T47D (cell line): Measurements from ENCODE around the gene FUT1.
A peak's percentile ranks its signal among the peaks of the same experiment; 100 is the strongest.
"Not testable (repeated sequence)": the region's sequence is repeated elsewhere in the genome, so short reads cannot be mapped to it uniquely, and the experiment has no call there.

Experiments
- DNase-seq, 2 experiments: peaks; one replicate each; pipeline versions ENCODE4 v3.0.0 to v3.0.0-alpha.2; 2011 to 2012; ENCODE audit warnings: low read depth in 1 of 2, low spot score in 1 of 2
- JUND ChIP-seq: IDR thresholded peaks from 2 replicates; pipeline ENCODE4 v1.6.1; 2012; ENCODE audit warnings: low read depth
- in situ Hi-C: cut with HindIII; loops from 2 replicates; pipeline ENCODE4 v1.10.0; 2016; ENCODE audit warnings: low sequenced_read_pairs, low pct_unique_long_range_greater_than_20kb

FUT1 gene

DNA sequence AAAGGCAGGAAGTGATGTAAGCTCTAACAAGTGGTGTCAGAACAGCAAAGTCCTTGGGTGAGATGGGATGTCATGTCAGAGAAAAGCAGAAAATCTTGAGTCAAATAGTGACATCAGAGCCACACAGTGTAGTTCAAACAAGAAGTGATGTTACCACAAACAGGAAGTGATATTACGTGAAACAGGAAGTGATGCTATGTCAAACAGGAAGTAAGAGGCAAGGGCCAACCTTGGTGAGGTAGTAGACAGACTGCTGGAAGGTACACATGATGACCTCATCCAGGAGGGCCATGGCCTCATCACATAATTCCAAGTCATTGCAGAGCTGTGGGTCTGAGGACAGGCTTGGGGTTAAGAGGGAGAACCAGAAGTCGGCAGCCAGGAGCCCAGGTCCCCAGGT is 25.9 kb downstream of the FUT1 start:
- DNase-seq, result no peak
- in situ Hi-C loops, result no loop called here
- TF ChIP-seq JUND, result no peak

DNA sequence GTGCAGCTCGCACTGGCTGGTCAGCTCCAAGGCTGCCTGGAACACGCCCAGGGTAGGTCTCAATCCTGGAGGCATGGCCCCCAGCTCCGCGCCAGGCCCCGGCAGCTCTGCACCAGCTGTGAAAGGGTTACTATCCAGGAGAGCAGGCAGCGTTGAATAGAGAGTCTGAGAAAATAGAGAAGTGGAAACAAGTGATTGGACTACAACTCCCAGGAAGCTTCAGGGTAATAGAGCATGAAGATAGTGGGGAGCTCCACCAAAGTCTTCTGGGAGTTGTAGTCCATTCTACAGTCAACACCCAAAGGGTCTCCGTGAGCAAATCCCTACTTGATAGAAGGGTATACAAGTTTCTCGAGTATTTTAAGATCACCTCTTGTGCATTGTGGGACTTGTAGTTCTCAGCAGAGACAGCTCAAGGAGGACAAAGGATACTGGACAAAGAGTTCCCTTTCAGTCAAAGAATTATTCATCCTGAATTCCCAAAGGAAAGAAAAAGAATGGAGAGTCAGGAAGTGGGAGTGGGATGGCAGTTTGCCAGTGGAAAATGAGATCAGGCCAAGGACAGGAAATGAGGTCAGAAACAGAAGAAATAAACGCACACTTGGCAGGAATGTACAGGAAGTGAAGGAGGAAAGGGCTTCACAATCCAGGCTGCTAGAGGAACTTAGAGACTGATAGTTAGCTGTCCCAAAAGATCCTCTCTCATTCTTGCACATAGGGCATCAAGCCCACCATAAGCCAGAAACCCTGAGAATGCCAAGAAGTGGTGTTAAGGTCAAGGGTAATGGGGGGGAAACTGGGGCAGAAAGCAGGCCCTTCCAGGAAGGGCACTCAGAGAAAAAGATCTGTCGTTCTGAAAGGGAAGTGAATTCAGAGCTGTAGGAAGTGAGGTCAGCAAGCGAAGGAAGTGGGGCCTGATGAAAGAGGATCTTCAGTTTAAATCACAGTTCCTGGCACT is 27.4 kb downstream of the FUT1 start:
- TF ChIP-seq JUND, result no peak
- in situ Hi-C loops, result no loop called here
- peak; percentile 53 to 63 for DNase-seq

DNA sequence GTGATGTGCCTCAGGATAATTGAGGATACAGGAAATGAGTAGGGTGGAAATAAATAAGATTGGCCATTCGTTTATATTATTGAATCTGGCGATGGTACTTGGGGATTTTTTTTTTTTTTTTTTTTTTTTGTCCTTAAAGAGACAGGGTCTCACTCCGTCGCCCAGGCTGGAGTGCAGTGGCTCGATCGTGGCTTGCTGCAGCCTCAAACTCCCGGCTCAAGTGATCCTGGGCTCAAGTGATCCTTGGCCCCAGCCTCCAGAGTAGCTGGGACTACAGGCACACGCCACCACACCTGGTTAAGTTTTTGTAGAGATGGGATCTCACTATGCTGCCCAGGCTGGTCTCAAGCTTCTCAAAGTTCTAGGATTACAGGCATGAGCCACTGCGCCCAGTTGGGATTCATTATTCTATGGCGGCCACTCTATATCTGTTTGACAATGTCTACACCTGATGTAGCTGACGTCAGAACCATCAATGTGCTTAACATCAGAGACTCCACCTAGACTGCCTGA is 30.2 kb downstream of the FUT1 start:
- no peak for TF ChIP-seq JUND
- no peak for DNase-seq
- in situ Hi-C loops, result no loop called here

DNA sequence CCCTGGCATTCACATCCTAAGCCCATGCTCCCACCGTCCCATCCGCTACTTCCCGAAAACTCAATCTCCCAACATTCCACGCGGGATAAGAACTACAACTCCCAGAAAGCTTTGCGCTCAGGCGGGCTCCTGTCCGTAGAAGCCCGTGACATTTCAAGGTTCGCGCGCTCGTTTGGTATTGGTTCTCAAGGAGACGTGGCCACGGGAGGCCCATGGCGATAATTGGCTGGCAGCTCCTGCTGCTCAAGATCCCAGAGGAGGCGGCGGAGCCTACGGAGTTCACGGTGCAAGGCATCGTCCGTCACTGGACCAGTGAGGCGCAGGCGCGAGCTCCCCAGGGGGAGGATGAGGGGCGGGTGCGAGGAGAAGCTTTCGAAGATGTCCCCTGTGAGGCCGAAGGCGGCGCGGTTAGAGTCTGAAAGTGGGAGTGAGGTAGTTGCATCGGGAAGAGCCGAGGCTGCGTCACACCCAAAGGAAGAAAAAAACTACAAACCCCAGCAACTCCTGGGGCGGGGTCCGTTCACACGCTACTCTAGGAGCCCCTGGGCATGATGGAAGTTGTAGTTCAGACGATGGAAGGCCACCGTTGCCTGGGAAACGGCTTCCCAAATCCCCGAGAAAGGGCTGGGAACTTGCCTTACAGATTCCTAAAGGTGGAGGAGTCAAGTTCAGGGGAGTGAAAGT is 31.7 kb downstream of the FUT1 start:
- in situ Hi-C loops, result no loop called here
- TF ChIP-seq JUND, result no peak
- peak; percentile 96 to 98 for DNase-seq

DNA sequence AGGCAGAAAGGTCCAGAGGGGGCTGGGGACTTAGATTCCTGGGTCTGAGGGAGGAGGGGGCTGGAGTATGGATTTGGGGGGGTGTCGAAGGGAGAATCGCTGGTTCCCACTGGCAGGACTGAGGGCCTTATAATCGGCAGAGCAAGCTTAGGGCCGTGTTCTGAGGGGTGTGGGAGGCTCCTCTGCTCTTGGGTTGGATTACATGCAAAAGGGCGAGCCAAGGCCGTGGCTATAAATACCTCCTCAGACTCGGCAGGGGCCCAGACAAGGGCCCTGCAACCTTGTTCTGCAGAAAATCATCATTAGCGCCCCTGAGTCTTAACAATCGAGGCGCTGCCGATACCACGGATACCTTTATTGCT is 32.2 kb downstream of the FUT1 start:
- TF ChIP-seq JUND, result no peak
- in situ Hi-C loops, result no loop called here
- no peak for DNase-seq

DNA sequence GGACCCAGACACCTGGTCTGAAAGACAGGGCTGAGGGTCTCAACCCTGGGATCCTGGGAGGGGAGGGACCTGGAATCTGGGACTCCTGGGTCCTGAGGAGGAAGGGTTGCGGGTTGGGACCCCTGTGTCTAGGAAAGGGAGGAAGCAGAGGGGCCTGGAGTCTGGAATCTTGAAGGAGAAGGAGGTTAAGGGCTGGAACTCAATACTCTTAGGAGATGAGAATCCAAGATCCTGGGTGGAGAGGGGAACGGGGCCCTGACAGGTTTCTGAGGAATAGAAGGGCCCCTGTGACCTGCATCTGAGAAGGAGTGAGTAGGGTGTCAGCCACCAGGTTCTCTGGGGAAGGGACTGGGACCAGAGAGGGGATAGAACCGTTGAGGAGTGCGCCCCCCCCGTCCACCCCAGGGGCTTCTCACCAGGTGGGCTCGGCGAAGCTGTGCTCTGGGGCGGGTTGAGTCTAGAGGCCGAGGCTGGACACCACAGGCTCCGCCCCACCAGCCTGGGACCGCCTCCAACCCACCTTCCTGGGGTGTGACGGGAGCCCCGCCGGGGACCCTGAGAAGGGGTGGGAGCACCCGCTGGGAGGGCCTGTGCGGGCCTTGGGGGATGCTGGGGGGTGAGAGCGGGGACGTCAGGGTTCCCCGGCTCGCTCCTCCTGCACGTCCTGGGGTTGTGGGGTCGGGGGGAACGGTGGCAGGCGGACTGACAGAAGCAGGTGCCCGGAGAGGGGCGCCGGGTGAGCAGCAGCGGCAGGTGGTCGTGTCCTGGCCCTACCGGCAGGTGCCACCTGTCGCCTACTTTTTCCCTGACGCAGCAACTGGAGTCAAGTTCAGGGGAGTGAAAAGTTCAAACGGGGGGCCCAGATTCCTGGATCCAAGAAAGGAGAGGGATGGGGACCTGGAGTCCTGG is 32.9 kb downstream of the FUT1 start, which contains the start of gene MAMSTR:
TSS of gene MAMSTR (minus strand) at position 463 of the 909 bp plus-strand sequence. CDS start 694 bp downstream, outside the sequence.
- no peak for TF ChIP-seq JUND
- no peak for DNase-seq
- in situ Hi-C loops, result no loop called here

DNA sequence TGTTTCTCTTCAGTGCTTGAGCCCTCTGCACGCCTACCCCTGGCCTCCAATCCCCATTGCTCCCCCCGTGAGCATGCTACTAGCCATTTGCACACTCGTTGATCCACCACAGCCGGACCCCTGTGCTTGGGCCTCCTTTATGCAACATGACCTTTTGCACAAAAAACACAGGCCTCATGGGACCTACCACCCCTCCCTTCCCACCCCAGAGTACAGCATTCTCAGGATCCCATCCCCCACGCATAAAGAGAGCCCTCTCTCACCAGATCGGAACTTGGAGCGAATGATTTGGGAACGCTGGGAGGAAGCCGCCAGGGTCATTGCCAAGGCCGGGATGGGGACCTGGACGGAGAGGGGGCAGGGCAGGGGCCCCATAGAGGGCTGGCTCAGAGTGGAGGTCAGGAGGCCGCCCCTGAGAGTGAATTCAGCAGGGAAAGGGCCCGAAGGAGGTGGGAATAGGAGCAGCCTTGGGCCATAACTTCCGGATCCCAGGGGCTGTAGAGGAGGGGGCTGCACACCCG is 33.7 kb downstream of the FUT1 start:
- in situ Hi-C loops, result no loop called here
- no peak for DNase-seq
- TF ChIP-seq JUND, result no peak

DNA sequence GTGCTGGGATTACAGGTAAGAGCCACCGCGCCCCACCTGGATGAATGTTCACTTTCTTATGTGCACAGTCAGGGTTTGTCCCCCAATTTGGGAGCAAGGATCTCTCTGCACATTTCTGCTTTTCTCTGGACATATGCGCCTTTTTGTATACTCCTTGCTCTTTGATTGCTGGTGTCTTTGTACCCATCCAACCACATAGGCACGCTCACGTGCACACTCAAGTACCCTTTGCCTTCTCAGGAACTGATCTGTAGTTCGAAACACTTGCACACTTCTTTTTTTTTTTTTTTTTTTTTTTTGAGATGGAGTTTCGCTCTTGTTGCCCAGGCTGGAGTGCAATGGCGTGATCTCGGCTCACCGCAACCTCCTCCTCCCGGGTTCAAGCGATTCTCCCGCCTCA is 34.3 kb downstream of the FUT1 start:
- in situ Hi-C loops, DNase-seq: not testable (repeated sequence)

DNA sequence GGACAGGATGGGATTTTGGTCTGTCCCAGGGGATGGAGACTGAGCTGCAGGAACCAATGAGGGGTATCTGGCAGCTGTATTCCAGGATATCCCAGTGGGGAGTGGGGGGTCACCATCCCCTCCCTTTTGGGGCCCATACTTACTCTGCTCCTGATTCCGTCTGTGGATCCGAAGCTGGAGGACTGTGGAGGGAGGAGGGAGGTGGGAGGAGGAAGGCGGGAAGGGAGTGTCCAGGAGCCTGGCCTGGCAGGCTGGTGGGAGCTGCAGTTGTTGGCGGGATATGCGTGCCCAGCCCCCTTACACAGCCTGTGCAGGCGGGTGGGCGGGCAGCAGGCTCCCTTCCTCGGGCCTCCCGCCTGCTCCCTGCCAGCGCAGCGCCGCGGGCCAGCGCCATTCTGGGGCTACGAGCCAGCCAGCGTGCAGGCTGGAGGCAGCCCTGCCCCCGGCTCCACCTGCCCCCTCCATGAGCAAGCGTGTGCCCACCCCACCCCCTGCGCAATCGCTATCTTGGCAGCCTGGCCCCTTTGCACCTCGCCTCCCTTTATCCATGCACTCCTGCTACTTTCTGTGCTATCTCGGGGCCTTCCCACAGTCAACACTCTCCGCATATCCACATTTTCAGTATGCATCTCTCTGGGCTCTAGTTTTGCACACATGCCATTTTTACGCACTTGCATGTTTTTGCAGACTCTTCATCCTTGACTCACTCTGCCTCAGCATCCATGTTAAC is 35.7 kb downstream of the FUT1 start:
- TF ChIP-seq JUND, result no peak
- in situ Hi-C loops, result no loop called here
- no peak for DNase-seq

DNA sequence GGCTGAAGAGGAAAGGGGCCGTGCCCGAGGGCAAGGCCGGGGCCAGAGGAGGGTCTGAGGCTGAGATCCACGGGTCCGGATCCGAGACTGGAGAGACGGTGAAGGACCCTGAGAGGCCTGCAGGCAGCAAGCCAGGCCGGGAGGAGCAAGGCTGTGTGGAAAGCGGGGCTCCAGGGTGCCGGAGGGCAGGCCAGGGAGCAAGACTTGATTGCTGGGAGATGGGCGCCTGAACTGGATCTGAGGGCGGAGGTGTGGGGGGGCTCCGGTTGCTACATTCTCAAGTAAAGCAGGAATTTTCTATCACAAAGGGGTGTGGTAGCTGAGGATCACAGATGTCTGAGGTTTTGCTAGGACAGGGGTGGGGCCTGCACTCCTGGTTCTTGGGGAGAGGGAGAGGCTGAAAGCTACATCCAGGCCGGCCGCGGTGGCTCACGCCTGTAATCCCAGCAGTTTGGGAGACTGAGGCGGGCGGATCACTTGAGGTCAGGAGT is 36.7 kb downstream of the FUT1 start:
- in situ Hi-C loops, result no loop called here
- TF ChIP-seq JUND, result no peak

DNA sequence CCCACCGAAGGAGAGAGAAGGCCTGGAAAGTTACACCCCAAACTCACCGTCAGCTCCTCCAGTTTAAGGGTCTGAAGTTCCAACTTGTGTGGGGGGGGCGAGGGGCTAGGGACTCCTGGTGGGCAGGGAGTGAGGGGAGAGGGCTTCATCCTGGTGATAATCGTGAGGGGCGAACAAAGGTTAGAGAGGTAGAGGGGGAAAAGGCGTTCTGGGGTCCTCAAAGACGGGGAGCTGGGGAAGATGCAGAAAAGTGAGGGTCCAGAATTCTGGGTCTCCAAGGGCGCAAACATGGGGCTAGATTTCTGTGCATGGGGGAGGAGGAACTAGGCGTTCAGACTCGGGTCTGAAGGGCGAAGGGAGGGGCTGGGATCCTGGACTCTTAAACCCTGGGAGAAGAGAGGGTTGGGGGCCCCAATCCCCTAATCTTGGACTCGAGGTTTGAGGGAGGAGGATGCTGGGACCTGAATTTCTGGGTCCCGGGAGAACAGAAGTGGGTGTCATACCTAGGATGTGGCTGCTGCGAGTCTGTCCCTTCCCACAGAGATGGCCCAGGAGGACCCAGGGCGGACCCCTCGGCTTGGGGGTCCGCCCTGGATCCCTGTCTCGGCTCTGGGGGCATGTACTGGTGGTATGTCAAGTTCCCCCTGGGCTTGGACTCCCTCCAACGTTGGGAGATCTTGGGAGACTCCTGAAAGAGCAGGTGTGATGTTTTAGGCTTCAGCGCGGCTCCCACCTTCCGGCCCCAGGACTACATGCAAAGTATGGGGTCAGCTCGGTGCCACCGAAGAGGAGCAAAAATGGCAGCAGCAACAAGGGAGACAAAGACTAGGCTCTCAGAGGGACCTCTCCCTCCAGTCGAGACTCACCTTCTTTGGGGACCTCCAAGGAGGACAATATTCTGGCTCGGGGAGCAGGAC is 37.4 kb downstream of the FUT1 start:
- DNase-seq, result no peak
- in situ Hi-C loops, result no loop called here
- TF ChIP-seq JUND, result no peak

More for the DNA sequence above, 36.7 kb downstream of the FUT1 start:
- DNase-seq, result no peak
